Measurements from ENCODE around the gene NBPF3. TPM values are rescaled to one million over a fixed set of nuclear protein-coding genes. Genes with fewer than 3 reads are reported as not detected.

The NBPF3 gene, protein sequence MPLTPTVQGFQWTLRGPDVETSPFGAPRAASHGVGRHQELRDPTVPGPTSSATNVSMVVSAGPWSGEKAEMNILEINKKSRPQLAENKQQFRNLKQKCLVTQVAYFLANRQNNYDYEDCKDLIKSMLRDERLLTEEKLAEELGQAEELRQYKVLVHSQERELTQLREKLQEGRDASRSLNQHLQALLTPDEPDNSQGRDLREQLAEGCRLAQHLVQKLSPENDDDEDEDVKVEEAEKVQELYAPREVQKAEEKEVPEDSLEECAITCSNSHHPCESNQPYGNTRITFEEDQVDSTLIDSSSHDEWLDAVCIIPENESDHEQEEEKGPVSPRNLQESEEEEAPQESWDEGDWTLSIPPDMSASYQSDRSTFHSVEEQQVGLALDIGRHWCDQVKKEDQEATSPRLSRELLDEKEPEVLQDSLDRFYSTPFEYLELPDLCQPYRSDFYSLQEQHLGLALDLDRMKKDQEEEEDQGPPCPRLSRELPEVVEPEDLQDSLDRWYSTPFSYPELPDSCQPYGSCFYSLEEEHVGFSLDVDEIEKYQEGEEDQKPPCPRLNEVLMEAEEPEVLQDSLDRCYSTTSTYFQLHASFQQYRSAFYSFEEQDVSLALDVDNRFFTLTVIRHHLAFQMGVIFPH
- 5.2 to 8.2 TPM (median 7.0 TPM) in 5 replicates for total RNA-seq (2022; extraction: Qiagen RNA extraction)

GRCh38 chr1:21439721-21440629 is at the start of gene NBPF3:
Gene NBPF3, plus strand, starts transcription at chr1:21440137. Its CDS starts 4,950 bp downstream, at chr1:21445087.

DNA sequence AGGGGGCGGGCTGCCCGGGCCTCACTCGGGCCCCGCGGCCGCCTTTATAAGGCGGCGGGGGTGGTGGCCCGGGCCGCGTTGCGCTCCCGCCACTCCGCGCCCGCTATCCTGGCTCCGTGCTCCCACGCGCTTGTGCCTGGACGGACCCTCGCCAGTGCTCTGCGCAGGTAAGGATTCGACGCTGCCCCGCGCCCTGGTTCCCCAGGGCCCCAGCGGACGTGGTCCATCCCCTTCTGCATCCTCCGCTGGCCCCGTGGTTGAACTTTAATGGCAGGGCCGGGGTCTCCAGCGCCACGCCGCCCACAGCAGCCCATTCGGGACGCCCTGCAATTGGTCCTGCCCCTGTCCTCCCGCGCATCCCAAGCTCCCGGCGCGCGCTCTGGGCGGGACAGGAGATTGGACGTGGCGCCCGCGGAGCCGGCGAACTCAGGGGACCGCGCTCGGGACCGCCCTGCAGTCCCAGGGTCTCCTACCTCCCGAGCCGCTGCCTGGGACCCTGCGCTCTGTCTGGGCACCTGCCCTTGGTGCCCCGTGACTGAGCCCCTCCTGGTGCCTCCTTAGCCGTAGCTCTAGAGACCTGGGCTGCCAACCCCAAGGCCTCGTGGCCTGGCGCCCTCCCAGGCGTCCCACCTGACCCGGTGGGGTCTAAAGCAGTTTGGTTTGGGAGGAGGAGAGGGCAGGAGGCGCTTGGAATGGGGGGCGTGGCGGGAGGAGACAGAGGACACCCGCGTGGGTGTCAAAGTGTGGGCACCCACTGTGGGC is 69.6 kb downstream of the NBPF3 start, which contains the start of gene ALPL:
TSS of gene ALPL (plus strand) at position 73 of the 762 bp plus-strand sequence. CDS start 44,659 bp downstream, outside the sequence.

Other genes with a start within 250 kb of the NBPF3 start
- gene ECE1, start 149.7 kb upstream of the NBPF3 start, total RNA-seq (2022; extraction: Qiagen RNA extraction), result 50.2 to 70.6 TPM (median 61.6 TPM) in 5 replicates
- gene ALPL, start 69.3 kb downstream of the NBPF3 start, total RNA-seq (2022; extraction: Qiagen RNA extraction), result 0.32 to 0.51 TPM (median 0.47 TPM) in 5 replicates
- gene RAP1GAP, start 229.2 kb downstream of the NBPF3 start, total RNA-seq (2022; extraction: Qiagen RNA extraction), result 9.1 to 11.0 TPM (median 10.2 TPM) in 5 replicates